Left lung (tissue), 10 donors: ENCODE results near the gene WNK1. TPM values are rescaled to one million over a fixed set of nuclear protein-coding genes. Genes with fewer than 3 reads are reported as not detected.

Experiments used
- ATAC-seq: fragments of 200-7000 bp; cut with Tn5 transposase; one replicate; pipeline ENCODE4 v1.9.1; 2020; ENCODE audit warnings: moderate library complexity
- DNase-seq, 4 donors: peaks; one replicate each; pipeline ENCODE4 v3.0.0-alpha.2; 2013 to 2020
- H3K27ac ChIP-seq, 2 donors: fragments of 200-600 bp; sonication (generic) in 1 of 2; one replicate each; pipeline versions ENCODE4 v1.5.0 to v1.8.0; 2020 to 2021
- H3K27me3 ChIP-seq, 2 donors: fragments of 200-600 bp; sonication (generic) in 1 of 2; one replicate each; pipeline versions ENCODE4 v1.5.0 to v1.8.0; 2020 to 2021
- H3K36me3 ChIP-seq, 2 donors: fragments of 200-600 bp; sonication (generic) in 1 of 2; one replicate each; pipeline versions ENCODE4 v1.5.0 to v1.8.0; 2020 to 2021
- H3K4me1 ChIP-seq, 2 donors: fragments of 200-600 bp; one replicate each; pipeline ENCODE4 v1.8.0; 2021
- H3K4me3 ChIP-seq, 2 donors: fragments of 200-600 bp; sonication (generic) in 1 of 2; one replicate each; pipeline versions ENCODE4 v1.5.0 to v1.8.0; 2020 to 2021; ENCODE audit warnings: mild to moderate bottlenecking in 1 of 2
- H3K9me3 ChIP-seq, 2 donors: fragments of 200-600 bp; sonication (generic) in 1 of 2; one replicate each; pipeline versions ENCODE4 v1.5.0 to v1.8.0; 2020 to 2021
- intact Hi-C, 2 donors: fragments of 100-400 bp; cut with DNase I; formaldehyde crosslinking; loops; one replicate each; pipeline versions ENCODE4 v1.11.2 to v1.14.2; 2022
- polyA plus RNA-seq, 6 donors: library from polyadenylated mRNA; unstranded; fragments of 120-200 nt; gene quantifications; one replicate each; pipeline ENCODE4 v1.2.1, GENCODE V29; 2013; ENCODE audit not compliant: insufficient read length in 6 of 6
- total RNA-seq, 2 donors: library from RNA; stranded (reverse); fragmentation: NEBNext Ultra II Directional; extraction: Animal tissue kit (Norgen Biotek cat#: 25700); gene quantifications; one replicate each; pipeline ENCODE4 v1.2.1, GENCODE V29; 2021
- TF ChIP-seq, protein P1 (sequence below), 2 donors: fragments of 200-600 bp; sonication (generic) in 1 of 2; IDR thresholded peaks; one replicate each; pipeline versions ENCODE4 v1.5.0 to v1.8.0; 2021; ENCODE audit warnings: antibody characterized with exemption in 2 of 2
- donor health status: DM: no; HTN: yes; CAD: no.
- donor health status: DM: no; HTN: no; CAD: no.

Gene WNK1
- total and polyA plus RNA-seq, 8 donors: 94.4 to 245 (median 111) TPM

DNA sequence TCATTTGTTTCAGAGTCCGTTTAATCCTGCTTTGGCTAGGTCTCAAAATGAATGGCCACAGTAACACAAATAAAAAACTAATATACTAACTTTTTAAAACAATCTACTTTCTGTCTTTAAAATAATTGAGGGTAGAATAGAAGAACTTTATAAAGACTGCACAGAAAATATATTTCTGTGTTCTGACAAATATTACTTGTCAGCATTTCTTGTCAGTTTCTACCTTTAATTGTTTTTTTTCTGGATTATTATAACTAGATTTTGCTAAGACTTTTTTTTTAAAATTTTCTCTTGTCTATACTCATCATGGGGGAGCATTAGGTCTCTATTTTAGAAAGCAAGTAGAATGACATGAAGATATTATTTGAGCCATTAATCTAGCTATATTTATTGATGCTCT, 110.9 kb downstream of the WNK1 start:
- H3K36me3 ChIP-seq: peaks cover 0 to 86% of the 10 kb centered on the region in 2 donors
- intact Hi-C loops: no loop called here
- DNase-seq: no peak
- no peak overlapping the region for H3K27ac ChIP-seq
- TF ChIP-seq, protein P1, sequence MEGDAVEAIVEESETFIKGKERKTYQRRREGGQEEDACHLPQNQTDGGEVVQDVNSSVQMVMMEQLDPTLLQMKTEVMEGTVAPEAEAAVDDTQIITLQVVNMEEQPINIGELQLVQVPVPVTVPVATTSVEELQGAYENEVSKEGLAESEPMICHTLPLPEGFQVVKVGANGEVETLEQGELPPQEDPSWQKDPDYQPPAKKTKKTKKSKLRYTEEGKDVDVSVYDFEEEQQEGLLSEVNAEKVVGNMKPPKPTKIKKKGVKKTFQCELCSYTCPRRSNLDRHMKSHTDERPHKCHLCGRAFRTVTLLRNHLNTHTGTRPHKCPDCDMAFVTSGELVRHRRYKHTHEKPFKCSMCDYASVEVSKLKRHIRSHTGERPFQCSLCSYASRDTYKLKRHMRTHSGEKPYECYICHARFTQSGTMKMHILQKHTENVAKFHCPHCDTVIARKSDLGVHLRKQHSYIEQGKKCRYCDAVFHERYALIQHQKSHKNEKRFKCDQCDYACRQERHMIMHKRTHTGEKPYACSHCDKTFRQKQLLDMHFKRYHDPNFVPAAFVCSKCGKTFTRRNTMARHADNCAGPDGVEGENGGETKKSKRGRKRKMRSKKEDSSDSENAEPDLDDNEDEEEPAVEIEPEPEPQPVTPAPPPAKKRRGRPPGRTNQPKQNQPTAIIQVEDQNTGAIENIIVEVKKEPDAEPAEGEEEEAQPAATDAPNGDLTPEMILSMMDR (IDR thresholded peaks at IDR 0.05): no peak
- no peaks in the 10 kb centered on the region for H3K4me1 ChIP-seq
- no peak overlapping the region for H3K4me3 ChIP-seq
- no peak for ATAC-seq
- H3K9me3 ChIP-seq: no peaks in the 10 kb centered on the region
- no peaks in the 10 kb centered on the region for H3K27me3 ChIP-seq

DNA sequence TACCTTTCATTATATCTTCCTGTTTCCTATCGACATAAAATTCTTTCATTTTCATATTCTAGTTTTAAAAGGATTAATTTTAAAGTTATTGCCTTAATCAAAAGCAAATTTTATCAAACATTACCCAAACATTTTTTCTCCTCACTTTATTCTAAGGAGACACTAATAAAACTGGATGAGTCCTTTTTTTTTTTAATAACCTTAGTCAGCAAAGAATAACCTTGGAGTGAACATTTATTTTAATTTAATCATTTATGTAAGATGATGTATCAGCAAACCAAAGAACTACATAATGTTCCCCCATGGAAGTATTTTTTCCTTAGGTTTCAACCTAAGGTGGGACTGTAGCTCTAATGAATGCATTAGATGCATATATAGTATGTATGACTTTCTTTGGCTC, 113.2 kb downstream of the WNK1 start:
- Histone ChIP-seq H3K4me1 (no peaks in the 10 kb centered on the region), H3K9me3 (no peaks in the 10 kb centered on the region), H3K4me3 (no peak overlapping the region), H3K27me3 (no peaks in the 10 kb centered on the region), H3K36me3 (peaks cover 0 to 84% of the 10 kb centered on the region in 2 donors), H3K27ac (no peak overlapping the region)
- ATAC-seq (no peak), DNase-seq (no peak)
- TF ChIP-seq, protein P1 (IDR thresholded peaks at IDR 0.05): no peak
- intact Hi-C loops: no loop called here

DNA sequence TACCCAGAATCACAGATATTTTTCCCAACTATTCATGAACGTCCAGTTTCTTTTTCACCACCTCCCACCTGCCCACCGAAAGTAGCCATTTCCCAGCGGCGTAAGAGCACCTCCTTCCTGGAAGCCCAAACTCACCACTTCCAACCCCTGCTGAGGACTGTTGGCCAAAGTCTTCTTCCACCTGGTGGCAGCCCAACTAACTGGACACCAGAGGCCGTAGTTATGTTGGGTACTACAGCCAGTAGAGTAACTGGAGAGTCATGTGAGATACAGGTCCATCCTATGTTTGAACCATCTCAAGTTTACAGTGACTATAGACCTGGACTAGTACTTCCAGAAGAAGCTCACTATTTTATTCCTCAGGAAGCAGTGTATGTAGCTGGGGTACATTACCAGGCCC, 115.5 kb downstream of the WNK1 start:
- intact Hi-C loops: no loop called here
- DNase-seq (no peak), ATAC-seq (no peak)
- H3K27ac ChIP-seq: no peak overlapping the region
- no peaks in the 10 kb centered on the region for H3K4me1 ChIP-seq
- peaks cover 0 to 87% of the 10 kb centered on the region in 2 donors for H3K36me3 ChIP-seq
- no peaks in the 10 kb centered on the region for H3K27me3 ChIP-seq
- TF ChIP-seq, protein P1 (IDR thresholded peaks at IDR 0.05): no peak
- H3K4me3 ChIP-seq: no peak overlapping the region
- H3K9me3 ChIP-seq: no peaks in the 10 kb centered on the region

DNA sequence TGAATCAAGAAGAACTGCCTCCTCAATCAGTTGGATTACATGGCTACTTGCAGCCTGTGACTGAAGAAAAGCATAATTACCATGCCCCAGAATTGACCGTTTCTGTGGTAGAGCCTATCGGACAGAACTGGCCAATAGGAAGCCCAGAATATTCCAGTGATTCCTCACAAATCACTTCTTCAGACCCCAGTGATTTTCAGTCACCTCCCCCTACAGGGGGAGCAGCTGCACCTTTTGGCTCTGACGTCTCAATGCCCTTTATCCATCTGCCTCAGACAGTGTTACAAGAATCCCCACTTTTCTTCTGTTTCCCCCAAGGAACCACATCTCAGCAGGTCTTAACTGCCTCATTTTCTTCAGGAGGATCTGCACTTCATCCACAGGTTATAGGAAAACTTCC, 116.3 kb downstream of the WNK1 start:
- H3K36me3 ChIP-seq: peaks cover 0 to 89% of the 10 kb centered on the region in 2 donors
- no peaks in the 10 kb centered on the region for H3K9me3 ChIP-seq
- H3K27me3 ChIP-seq: no peaks in the 10 kb centered on the region
- intact Hi-C loops: no loop called here
- no peak for DNase-seq
- H3K4me1 ChIP-seq: no peaks in the 10 kb centered on the region
- H3K4me3 ChIP-seq: no peak overlapping the region
- H3K27ac ChIP-seq: no peak overlapping the region
- no peak for ATAC-seq
- TF ChIP-seq, protein P1 (IDR thresholded peaks at IDR 0.05): no peak

DNA sequence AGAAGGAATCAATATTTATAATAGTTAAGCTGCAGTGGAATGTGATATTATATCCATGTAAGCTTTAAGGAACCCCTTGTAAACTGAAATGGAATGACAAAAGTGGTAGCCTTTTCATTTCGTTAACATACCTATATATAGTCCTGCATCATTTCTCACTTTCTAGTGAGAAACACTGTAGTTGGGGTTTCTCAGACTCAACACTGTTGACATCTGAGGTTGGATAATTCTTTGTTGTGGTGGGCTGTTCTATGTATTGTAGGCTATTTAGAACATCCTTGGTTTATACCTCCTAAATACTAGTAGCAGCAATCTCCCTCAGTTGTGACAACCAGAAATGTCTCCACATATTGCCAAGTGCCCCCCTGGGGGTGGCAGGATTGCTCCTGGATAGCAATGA, 118.0 kb downstream of the WNK1 start:
- Histone ChIP-seq H3K9me3 (no peaks in the 10 kb centered on the region), H3K4me3 (no peak overlapping the region), H3K4me1 (no peaks in the 10 kb centered on the region), H3K27ac (no peak overlapping the region), H3K36me3 (peaks cover 0 to 86% of the 10 kb centered on the region in 2 donors), H3K27me3 (no peaks in the 10 kb centered on the region)
- DNase-seq (no peak), ATAC-seq (no peak)
- intact Hi-C loops: no loop called here
- TF ChIP-seq, protein P1 (IDR thresholded peaks at IDR 0.05): no peak
